MG63 (cell line): Measurements from ENCODE around the gene IL17REL. TPM values are rescaled to one million over a fixed set of nuclear protein-coding genes. Genes with fewer than 3 reads are reported as not detected.
"Not testable (repeated sequence)": the region's sequence is repeated elsewhere in the genome, so short reads cannot be mapped to it uniquely, and the experiment has no call there.

Experiments
- DNase-seq: peaks from one replicate; pipeline ENCODE4 v3.0.0-alpha.2; 2020
- H3K27me3 ChIP-seq: fragments of 250-450 bp; sonication (Bioruptor Pico); 2 replicates; pipeline ENCODE4 v1.5.1; 2020; ENCODE audit warnings: mild to moderate bottlenecking, moderate library complexity
- H3K36me3 ChIP-seq: fragments of 250-450 bp; sonication (Bioruptor Pico); 2 replicates; pipeline ENCODE4 v1.5.1; 2020; ENCODE audit warnings: mild to moderate bottlenecking, moderate library complexity
- H3K4me3 ChIP-seq: fragments of 250-450 bp; sonication (Bioruptor Pico); 2 replicates; pipeline ENCODE4 v1.5.1; 2020; ENCODE audit warnings: mild to moderate bottlenecking, moderate library complexity
- H3K9me3 ChIP-seq: fragments of 250-450 bp; sonication (Bioruptor Pico); 2 replicates; pipeline ENCODE4 v1.5.1; 2020; ENCODE audit warnings: mild to moderate bottlenecking, moderate library complexity
- total RNA-seq: library from RNA; depleted of rRNA; stranded (reverse); fragments of >200 nt; shearing (Covaris generic); gene quantifications from 2 replicates; pipeline ENCODE4 v1.2.3, GENCODE V29; 2014; ENCODE audit warnings: low replicate concordance; rRNA removed

The IL17REL gene
- total RNA-seq, 1 experiment from 2014 or later: not detected

DNA sequence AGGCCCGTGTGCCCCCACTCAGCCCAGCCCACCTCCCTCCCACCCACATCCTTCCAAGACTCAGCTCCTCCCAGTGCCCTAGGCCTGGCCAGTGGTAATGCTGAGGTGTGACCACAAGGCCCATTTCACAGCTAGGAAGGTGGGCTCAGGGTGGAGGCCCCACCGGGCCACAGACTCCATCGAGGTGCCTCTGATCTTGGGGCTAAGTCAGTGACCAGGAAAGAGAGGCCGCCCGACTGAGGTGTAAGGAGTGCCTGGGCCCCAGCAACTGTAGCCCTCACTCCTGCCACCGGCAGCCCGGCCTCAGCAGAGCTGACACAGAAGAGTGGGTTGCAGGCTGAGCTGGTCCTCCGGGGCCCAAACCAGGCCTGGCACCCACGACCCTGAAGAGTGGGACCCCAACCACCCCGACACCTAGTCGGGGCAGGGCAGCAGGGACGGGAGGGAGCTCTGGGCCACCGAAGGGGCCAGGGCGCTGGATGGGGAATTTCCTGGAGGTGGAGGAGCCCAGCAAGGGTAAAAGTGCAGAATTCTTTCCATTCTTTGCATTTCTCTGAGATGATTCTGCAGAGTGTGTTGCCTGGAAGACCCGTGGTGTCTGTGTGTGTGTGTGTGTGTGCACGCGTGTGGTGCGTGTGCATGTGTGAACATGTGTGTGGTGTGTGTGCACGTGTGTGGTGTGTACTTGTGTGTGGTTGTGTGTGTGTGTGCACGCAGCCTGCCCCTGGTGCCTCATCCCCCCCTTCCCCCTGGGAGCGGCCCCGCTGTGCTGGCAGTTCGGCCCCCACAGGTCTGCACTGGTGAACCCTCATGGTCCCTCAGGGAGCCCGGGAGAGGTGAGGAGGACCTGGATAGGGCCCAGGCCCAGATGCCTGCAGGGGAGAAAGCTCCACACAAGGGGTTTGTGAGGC lies 60.3 kb downstream of the IL17REL start:
- Histone ChIP-seq H3K27me3 (no peaks in the 10 kb centered on the region), H3K4me3 (no peak overlapping the region), H3K36me3 (no peaks in the 10 kb centered on the region), H3K9me3 (no peaks in the 10 kb centered on the region)
- DNase-seq: no peak

DNA sequence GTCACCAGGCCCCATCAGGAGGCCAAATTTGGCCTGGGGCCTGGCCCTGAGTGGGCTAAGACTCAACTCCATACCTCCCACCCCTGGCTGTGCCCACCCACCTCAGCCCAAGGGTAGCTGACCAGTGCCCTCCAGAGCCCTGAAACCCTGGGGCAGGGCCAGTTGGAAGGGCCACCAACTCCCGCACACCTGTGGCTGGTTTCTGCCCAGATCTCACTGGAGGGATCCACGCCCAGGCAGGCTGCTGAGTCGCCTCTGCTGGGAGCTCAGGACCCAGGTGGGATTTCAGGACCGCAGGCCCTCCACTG lies 60.9 kb downstream of the IL17REL start:
- Histone ChIP-seq H3K36me3 (no peaks in the 10 kb centered on the region), H3K4me3 (no peak overlapping the region), H3K9me3 (no peaks in the 10 kb centered on the region)

DNA sequence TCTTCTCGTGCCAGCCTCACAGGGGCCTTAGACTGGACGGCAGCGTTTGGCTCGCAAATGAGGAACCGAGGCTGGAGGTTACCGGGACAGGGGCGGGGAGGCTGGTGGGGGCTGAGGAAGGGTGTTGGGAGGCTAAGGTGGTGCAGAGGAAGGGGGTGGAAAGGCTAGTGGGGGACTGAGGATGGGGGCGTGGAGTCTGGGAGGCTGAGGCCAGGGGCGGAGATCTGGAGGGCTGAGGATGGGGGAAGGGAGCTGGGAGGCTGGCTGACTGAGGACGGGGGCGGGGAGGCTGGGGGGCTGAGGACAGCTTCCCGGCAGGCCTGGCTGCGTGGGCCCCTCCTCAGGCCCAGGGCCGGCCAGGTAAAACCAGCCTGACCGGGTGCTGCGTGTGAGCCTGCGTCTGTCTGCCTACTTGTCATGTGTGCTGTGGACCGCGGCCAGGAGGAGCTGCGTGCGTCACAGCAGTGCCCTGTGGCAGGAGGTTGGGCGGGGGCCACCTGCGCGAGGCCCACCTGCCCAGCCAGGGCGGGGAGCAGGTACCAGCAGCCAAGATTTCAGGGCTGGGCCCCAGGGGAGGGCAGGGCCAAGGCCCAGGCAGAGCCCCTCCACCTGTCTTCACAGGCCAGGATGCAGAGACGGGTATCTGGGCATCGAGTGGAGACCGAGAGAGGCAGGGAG lies 61.4 kb downstream of the IL17REL start:
- DNase-seq: no peak
- Histone ChIP-seq H3K9me3 (no peaks in the 10 kb centered on the region), H3K36me3 (no peaks in the 10 kb centered on the region), H3K4me3 (no peak overlapping the region), H3K27me3 (no peaks in the 10 kb centered on the region)

More for the DNA sequence above, 60.9 kb downstream of the IL17REL start:
- no peaks in the 10 kb centered on the region for H3K27me3 ChIP-seq
- no peak for DNase-seq

DNA sequence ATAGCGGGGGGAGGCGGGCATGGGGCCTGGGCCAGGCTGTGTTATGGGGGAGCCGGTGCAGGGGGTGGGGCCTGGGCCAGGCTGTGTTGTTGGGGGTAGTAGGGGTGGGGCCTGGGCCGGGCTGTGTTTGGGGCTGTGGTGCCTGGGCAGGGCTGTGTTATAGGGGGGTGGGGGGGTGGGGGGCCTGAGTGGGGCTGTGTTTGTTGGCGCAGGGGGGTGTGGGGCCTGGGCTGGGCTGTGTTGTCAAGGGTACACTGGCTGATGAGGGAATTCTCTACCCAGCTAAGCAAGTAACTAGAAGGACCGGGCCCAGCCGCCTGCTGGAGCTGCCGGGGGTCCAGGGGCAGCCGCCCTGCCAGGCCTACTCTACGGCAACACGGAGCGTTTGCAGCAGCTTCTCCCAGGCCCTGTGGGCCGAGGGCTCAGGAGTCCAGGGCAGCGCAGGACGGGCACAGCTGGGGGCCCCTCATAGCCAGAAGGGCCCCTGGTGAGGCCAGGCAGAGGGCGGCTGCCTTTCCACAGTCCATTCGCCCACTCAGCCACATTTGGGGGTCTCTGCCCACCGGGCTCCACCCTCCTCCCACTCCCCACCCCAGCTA lies 62.1 kb downstream of the IL17REL start:
- no peaks in the 10 kb centered on the region for H3K36me3 ChIP-seq
- H3K4me3 ChIP-seq: no peak overlapping the region
- H3K27me3 ChIP-seq: no peaks in the 10 kb centered on the region
- DNase-seq: no peak
- H3K9me3 ChIP-seq: no peaks in the 10 kb centered on the region

DNA sequence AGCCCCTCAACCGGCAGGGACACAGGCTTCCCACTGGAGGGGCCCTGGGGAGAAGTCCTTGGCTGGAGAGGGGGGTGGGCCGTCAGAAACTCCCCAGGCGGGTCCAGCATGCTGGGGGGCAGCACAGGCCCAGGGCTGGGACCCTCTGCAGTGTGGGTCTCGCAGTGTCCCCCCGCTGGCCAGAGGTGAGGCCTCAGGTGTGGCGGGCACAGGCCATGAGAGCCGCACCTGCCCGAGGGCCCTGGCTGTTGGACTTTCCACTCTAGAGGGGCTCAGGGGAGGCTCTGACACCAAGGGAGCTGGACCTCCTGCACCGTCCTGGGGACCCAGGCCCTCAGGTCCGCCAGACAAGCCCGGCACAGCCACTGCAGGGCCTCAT lies 62.7 kb downstream of the IL17REL start:
- Histone ChIP-seq H3K27me3 (no peaks in the 10 kb centered on the region), H3K4me3 (no peak overlapping the region), H3K36me3 (no peaks in the 10 kb centered on the region), H3K9me3 (no peaks in the 10 kb centered on the region)
- no peak for DNase-seq

DNA sequence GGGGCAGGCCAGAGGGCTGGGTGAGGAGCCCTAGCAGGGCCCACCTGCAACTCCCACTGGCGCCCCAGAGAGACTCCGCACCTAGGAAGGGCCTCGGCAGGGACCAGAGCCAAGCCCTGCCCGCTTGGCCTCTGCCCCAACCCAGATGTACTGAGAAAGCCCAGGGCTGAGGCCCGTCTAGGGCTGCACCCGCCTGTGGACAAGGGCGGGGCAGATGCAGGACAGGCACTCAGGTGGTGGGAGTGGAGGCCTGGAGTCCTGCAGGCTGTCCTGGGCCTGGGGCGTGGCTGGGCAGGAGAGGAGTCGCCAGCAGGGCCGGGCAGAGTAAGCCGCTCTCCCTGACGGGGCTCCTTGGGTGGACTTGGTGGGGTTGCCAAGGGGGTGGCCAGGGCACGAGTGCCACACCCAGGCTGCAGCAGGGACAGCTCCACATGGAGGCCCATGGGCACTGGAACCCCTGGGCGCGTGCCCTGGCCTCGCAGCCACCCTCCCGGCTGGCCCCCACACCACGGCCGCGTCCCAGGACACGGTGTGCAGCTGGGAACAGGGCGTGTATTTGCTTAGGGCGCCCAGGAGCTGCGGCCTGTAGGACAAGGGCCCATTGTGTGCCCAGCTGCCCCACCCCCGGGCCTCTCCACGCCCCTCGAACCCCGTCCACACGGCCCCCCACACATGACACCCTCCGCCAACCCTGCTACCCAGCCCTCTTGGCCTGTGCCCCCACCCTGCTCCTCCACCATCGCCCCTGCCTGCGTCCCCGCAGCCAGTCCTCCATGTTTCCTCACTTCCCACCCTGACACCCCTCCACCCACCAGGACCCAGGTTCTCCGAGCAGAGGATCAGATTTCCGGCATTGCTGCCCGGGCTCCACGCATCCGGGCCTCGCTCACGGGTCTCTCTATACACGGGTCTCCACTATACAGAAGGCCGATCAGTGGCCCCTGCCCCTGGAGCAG lies 63.3 kb downstream of the IL17REL start:
- Histone ChIP-seq H3K27me3 (no peaks in the 10 kb centered on the region), H3K36me3 (no peaks in the 10 kb centered on the region), H3K4me3 (no peak overlapping the region), H3K9me3 (no peaks in the 10 kb centered on the region)
- no peak for DNase-seq

GRCh38 chr22:49948116-49948957 lies 64.2 kb downstream of the IL17REL start:
- Histone ChIP-seq H3K36me3 (no peaks in the 10 kb centered on the region), H3K27me3 (no peaks in the 10 kb centered on the region), H3K9me3 (no peaks in the 10 kb centered on the region), H3K4me3 (no peak overlapping the region)
- DNase-seq: no peak

DNA sequence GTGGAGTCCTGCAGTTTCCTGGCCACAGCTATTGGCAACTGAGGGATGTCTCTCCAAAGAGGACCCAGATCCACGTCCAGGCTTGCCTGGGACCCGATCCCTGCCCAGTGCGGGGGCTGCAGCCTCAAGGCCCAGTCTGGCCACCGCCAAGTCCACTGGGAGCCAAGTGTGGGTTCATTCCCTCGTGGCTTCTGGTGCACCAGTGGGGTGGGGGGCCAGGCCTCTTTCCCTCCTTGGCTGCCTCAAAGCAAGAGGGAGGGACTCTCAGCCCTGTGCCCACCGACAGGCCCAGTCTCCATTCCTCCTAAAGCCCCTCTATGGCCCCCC lies 65.3 kb downstream of the IL17REL start:
- H3K4me3 ChIP-seq: no peak overlapping the region
- DNase-seq: no peak
- H3K36me3 ChIP-seq: no peaks in the 10 kb centered on the region
- no peaks in the 10 kb centered on the region for H3K9me3 ChIP-seq
- H3K27me3 ChIP-seq: no peaks in the 10 kb centered on the region

DNA sequence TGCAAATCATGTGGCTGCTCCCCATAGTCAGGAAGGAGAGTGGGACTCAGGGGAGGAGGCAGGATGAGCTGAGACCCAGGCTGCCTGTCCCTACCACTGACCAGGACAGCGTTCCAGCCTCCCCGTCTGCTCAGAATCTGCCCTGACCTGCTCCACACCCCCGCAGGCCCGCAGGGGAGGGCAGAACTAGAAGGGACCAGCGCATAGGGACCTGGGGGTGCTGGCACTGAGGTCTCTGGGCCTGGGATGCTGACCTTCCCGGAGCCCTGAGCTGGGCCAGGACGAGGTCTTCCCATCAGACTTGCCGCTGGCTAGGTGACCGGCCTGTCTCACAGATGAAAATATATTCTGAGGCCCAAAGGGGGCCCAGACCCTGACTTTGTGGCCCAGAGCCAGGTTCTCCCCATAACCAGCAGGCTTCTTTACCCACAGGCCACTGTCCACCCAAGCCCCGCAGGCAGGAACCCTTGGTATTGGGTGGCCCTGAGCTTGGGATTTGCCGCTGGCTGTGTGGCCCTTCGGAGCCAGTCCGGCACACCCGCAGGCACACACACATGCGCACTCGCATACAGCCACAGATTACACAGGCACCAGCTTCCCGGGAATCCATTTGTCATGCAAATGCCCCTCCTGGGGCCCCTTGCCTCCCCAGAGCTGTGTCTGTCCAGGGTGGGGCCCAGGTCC lies 65.8 kb downstream of the IL17REL start:
- no peak for DNase-seq
- no peaks in the 10 kb centered on the region for H3K27me3 ChIP-seq
- no peaks in the 10 kb centered on the region for H3K36me3 ChIP-seq
- no peak overlapping the region for H3K4me3 ChIP-seq
- H3K9me3 ChIP-seq: no peaks in the 10 kb centered on the region

DNA sequence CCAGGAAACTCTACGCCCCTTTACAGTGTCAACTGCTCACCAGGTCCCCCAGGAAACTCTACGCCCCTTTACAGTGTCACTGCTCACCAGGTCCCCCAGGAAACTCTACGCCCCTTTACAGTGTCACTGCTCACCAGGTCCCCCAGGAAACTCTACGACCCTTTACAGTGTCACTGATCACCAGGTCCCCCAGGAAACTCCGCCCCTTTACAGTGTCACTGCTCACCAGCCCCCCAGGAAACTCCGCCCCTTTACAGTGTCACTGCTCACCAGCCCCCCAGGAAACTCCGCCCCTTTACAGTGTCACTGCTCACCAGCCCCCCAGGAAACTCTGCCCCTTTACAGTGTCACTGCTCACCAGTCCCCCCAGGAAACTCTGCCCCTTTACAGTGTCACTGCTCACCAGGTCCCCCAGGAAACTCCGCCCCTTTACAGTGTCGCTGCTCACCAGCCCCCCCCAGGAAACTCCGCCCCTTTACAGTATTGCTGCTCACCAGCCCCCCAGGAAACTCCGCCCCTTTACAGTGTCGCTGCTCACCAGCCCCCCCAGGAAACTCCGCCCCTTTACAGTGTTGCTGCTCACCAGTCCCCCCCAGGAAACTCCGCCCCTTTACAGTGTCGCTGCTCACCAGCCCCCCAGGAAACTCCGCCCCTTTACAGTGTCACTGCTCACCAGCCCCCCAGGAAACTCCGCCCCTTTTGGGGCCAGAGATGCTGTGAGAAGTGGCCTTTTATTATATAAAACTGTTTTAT lies 67.3 kb downstream of the IL17REL start:
- not testable (repeated sequence) for H3K36me3 ChIP-seq, H3K27me3 ChIP-seq, H3K9me3 ChIP-seq, DNase-seq
- H3K4me3 ChIP-seq: peak overlapping the region; percentile 38

Other genes with a start within 250 kb of the IL17REL start
- 17.3 and 18.0 TPM in 2 replicates for gene BRD1, start 184.9 kb downstream of the IL17REL start, total RNA-seq
- gene ZBED4, start 158.9 kb downstream of the IL17REL start, total RNA-seq: 5.8 and 9.4 TPM in 2 replicates
- 14.1 and 34.2 TPM in 2 replicates for gene ALG12, start 94.3 kb downstream of the IL17REL start, total RNA-seq
- 41.8 and 71.8 TPM in 2 replicates for gene CRELD2, start 94.1 kb downstream of the IL17REL start, total RNA-seq
- 29.3 and 37.1 TPM in 2 replicates for gene PIM3, start 52.0 kb downstream of the IL17REL start, total RNA-seq
- not detected in 2 replicates for gene TTLL8, start 45.5 kb upstream of the IL17REL start, total RNA-seq
- not detected in 2 replicates for gene MLC1, start 72.7 kb upstream of the IL17REL start, total RNA-seq
- not detected in 2 replicates for gene MOV10L1, start 77.2 kb upstream of the IL17REL start, total RNA-seq
- 0.12 and 0.79 TPM in 2 replicates for gene PANX2, start 158.0 kb upstream of the IL17REL start, total RNA-seq
- gene TRABD, start 173.1 kb upstream of the IL17REL start, total RNA-seq: 38.8 and 49.9 TPM in 2 replicates
- 6.5 and 13.8 TPM in 2 replicates for gene SELENOO, start 188.2 kb upstream of the IL17REL start, total RNA-seq
- gene TUBGCP6, start 232.3 kb upstream of the IL17REL start, total RNA-seq: 11.8 and 17.2 TPM in 2 replicates
- gene HDAC10, start 238.5 kb upstream of the IL17REL start, total RNA-seq: 8.5 and 21.5 TPM in 2 replicates
- gene MAPK12, start 248.9 kb upstream of the IL17REL start, total RNA-seq: 54.4 and 58.0 TPM in 2 replicates